Neural progenitor cell (in vitro differentiated cells): ENCODE data around the gene SMARCAD1.

Source experiments
- CTCF ChIP-seq: fragments of 200-600 bp; sonication (generic); IDR thresholded peaks from 2 replicates; pipeline ENCODE4 v1.5.1; 2017; ENCODE audit warnings: antibody characterized with exemption, mild to moderate bottlenecking
- EZH2 ChIP-seq: fragments of 200-600 bp; sonication (generic); IDR thresholded peaks from 2 replicates; pipeline ENCODE4 v1.6.1; 2017; ENCODE audit warnings: antibody characterized with exemption, mild to moderate bottlenecking, moderate library complexity

GRCh38 chr4:94177822-94178221, 29.8 kb upstream of the SMARCAD1 start:
- TF ChIP-seq EZH2 = no peak
- TF ChIP-seq CTCF = no peak
